Activated B cell treated with CpG ODN at 0.5 μM for 24 hours (primary cell): ENCODE data around the gene MAML2. TPM values are rescaled to one million over a fixed set of nuclear protein-coding genes. Genes with fewer than 3 reads are reported as not detected.
A peak's percentile ranks its signal among the peaks of the same experiment; 100 is the strongest.

Source experiments
- ATAC-seq: fragments of 200-7000 bp; cut with Tn5 transposase; one replicate; pipeline ENCODE4 v1.10.0; 2021; ENCODE audit warnings: low read depth, mild to moderate bottlenecking, moderate library complexity
- CTCF ChIA-PET: fragments of 350-600 bp; sonication (Branson Sonifier 250); formaldehyde crosslinking; loops from one replicate; lab custom pipeline; 2021; ENCODE audit warnings: antibody characterized with exemption; lab: Charles Lee
- POLR2A ChIA-PET: fragments of 350-600 bp; sonication (Branson Sonifier 250); formaldehyde crosslinking; loops from one replicate; lab custom pipeline; 2021; ENCODE audit warnings: antibody characterized with exemption; lab: Charles Lee
- DNase-seq: peaks from one replicate; pipeline ENCODE4 v3.0.0; 2022
- H3K27ac Mint-ChIP-seq: one replicate; pipeline ENCODE4 v1.8.0; 2020; ENCODE audit warnings: mixed read lengths
- H3K27me3 Mint-ChIP-seq: one replicate; pipeline ENCODE4 v1.8.0; 2021; ENCODE audit warnings: mixed read lengths
- H3K36me3 Mint-ChIP-seq: one replicate; pipeline ENCODE4 v1.8.0; 2021; ENCODE audit warnings: low read depth, mixed read lengths
- H3K4me1 Mint-ChIP-seq: one replicate; pipeline ENCODE4 v1.8.0; 2021; ENCODE audit warnings: mixed read lengths
- H3K4me3 Mint-ChIP-seq: one replicate; pipeline ENCODE4 v1.8.0; 2020; ENCODE audit warnings: mild to moderate bottlenecking, mixed read lengths
- H3K9me3 Mint-ChIP-seq: one replicate; pipeline ENCODE4 v1.8.0; 2020; ENCODE audit warnings: mixed read lengths
- intact Hi-C: fragments of 100-400 bp; cut with micrococcal nuclease; formaldehyde crosslinking; loops from one replicate; pipeline ENCODE4 v1.15.1; 2024
- total RNA-seq: library from RNA; stranded (reverse); gene quantifications from 2 replicates; pipeline ENCODE4 v1.2.3, GENCODE V29; 2022
- TF ChIP-seq, protein P1 (sequence below): fragments of 200-600 bp; IDR thresholded peaks from one replicate; pipeline ENCODE4 v1.8.0; 2022; ENCODE audit warnings: antibody characterized with exemption, mild to moderate bottlenecking

MAML2 gene
- total RNA-seq, 1 donor from 2014 or later, result 24.8 TPM

DNA sequence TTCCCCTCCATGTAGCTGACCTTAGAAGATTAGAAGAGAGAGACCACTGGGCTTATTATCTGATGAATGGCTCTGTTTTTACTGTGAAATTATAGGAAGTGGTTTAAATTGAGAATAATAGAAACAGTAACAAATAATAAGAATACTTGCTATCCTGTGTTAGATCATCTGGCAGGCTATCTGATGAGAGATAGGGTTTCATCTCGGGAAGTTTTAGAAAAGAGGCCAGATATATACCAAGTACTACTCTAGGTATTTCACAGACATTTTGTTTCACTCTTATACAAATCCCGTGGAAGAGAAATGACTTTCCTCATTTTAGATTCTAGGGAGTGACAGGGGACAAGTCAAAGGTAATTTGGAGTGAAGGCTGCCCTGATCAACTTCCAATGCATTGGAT, 198.4 kb downstream of the MAML2 start:
- TF ChIP-seq, protein P1, sequence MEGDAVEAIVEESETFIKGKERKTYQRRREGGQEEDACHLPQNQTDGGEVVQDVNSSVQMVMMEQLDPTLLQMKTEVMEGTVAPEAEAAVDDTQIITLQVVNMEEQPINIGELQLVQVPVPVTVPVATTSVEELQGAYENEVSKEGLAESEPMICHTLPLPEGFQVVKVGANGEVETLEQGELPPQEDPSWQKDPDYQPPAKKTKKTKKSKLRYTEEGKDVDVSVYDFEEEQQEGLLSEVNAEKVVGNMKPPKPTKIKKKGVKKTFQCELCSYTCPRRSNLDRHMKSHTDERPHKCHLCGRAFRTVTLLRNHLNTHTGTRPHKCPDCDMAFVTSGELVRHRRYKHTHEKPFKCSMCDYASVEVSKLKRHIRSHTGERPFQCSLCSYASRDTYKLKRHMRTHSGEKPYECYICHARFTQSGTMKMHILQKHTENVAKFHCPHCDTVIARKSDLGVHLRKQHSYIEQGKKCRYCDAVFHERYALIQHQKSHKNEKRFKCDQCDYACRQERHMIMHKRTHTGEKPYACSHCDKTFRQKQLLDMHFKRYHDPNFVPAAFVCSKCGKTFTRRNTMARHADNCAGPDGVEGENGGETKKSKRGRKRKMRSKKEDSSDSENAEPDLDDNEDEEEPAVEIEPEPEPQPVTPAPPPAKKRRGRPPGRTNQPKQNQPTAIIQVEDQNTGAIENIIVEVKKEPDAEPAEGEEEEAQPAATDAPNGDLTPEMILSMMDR, result no peak
- ATAC-seq, result no peak
- ChIA-PET CTCF (no interaction called here), POLR2A (no interaction called here)
- peaks cover 5% of the 10 kb centered on the region for H3K36me3 Mint-ChIP-seq
- peaks cover 8% of the 10 kb centered on the region for H3K4me1 Mint-ChIP-seq
- intact Hi-C loops, result loop anchor here (5.0 kb wide), 1 partner anchor 43 kb away; no protein-coding TSS in a partner anchor
- no peak overlapping the region for H3K4me3 Mint-ChIP-seq
- H3K9me3 Mint-ChIP-seq, result no peaks in the 10 kb centered on the region
- no peak overlapping the region for H3K27ac Mint-ChIP-seq
- no peaks in the 10 kb centered on the region for H3K27me3 Mint-ChIP-seq
- DNase-seq, result no peak

DNA sequence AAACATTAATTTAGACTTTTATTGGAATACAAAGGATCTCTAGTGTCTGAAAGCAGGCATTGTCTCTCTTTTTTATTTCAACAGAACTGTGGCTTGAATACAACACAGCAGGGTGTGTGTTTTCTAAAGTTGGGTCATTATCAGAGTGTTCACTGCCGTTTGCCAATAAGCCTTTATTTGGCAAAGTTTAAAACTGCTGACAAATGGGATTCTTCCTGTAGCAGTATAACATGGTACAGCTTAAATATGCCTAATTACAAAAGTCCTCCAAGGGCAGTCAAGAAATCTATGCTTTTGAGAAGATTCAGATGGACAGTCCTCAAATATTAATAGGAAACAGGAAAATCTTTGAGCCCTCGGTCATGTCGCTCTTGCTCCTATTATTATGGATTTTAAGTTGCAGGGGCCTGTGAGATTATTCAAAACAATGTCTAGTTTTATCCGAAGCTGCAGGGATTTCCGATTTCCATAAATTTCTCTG, 199.9 kb downstream of the MAML2 start:
- intact Hi-C loops, result loop anchor here (5.0 kb wide), 1 partner anchor 44 kb away; no protein-coding TSS in a partner anchor
- Mint-ChIP-seq H3K4me1 (peaks cover 12% of the 10 kb centered on the region), H3K27me3 (no peaks in the 10 kb centered on the region), H3K9me3 (no peaks in the 10 kb centered on the region), H3K27ac (no peak overlapping the region), H3K36me3 (peaks cover 5% of the 10 kb centered on the region), H3K4me3 (no peak overlapping the region)
- TF ChIP-seq, protein P1, result no peak
- ChIA-PET CTCF (interaction anchor here (0.6 kb wide), 1 partner anchor 320 kb away, joined by 3 read pairs; no protein-coding TSS in a partner anchor), POLR2A (no interaction called here)
- ATAC-seq (no peak), DNase-seq (no peak)

DNA sequence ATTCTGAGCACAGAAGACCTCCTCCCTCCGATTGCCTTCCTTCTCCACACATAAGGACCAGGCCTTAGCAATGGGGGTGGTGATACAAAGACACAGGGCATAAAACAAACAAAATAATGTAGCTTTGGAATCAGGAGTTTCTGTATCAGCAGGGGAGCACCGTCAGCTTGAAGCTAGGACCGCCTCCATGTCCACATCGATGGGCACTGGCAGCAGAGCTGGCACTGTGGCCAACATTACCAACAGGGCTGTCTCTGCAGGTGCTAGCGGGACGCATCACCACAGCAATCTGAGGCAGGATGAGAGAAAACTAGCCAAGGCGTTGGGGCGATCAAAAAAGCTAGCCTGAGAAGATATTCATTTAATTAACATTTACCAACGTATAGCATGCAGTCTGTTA, 201.4 kb downstream of the MAML2 start:
- DNase-seq (no peak), ATAC-seq (no peak)
- peaks cover 3% of the 10 kb centered on the region for H3K36me3 Mint-ChIP-seq
- H3K4me1 Mint-ChIP-seq, result peaks cover 24% of the 10 kb centered on the region
- no peak overlapping the region for H3K4me3 Mint-ChIP-seq
- POLR2A ChIA-PET, result no interaction called here
- H3K9me3 Mint-ChIP-seq, result no peaks in the 10 kb centered on the region
- no peak overlapping the region for H3K27ac Mint-ChIP-seq
- CTCF ChIA-PET, result no interaction called here
- no peaks in the 10 kb centered on the region for H3K27me3 Mint-ChIP-seq
- intact Hi-C loops, result loop anchor here (5.0 kb wide), 1 partner anchor 46 kb away; no protein-coding TSS in a partner anchor
- TF ChIP-seq, protein P1, result no peak

GRCh38 chr11:96139691-96140090, 203.3 kb downstream of the MAML2 start:
- ATAC-seq (no peak), DNase-seq (no peak)
- peaks cover 2% of the 10 kb centered on the region for H3K36me3 Mint-ChIP-seq
- TF ChIP-seq, protein P1, result no peak
- no peak overlapping the region for H3K27ac Mint-ChIP-seq
- ChIA-PET CTCF (interaction anchor here (1.0 kb wide), 1 partner anchor 10 kb away, joined by 3 read pairs; no protein-coding TSS in a partner anchor), POLR2A (no interaction called here)
- intact Hi-C loops, result loop anchor here (5.0 kb wide), 1 partner anchor 48 kb away; no protein-coding TSS in a partner anchor
- H3K4me1 Mint-ChIP-seq, result peaks cover 37% of the 10 kb centered on the region
- H3K4me3 Mint-ChIP-seq, result no peak overlapping the region
- no peaks in the 10 kb centered on the region for H3K9me3 Mint-ChIP-seq
- H3K27me3 Mint-ChIP-seq, result no peaks in the 10 kb centered on the region

DNA sequence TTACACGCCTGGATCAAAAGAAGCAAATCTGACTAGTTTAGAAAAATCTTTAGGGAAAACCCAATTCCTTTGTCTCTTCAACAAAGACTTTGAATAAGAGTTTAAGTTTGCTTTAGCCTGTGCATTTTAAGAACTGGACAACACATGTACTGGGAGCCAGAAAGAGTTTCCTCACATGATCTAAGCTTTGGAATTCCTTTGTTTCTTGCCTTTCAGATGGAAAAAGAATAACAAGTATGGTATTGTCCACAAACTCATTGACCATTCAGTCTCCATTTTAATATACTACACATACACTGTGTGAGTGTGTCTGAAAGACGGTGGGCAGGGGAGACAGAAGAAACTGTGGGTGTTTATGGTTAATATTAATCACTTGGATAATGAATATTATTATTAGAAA, 205.6 kb downstream of the MAML2 start:
- intact Hi-C loops, result no loop called here
- Mint-ChIP-seq H3K4me3 (no peak overlapping the region), H3K9me3 (no peaks in the 10 kb centered on the region), H3K27me3 (no peaks in the 10 kb centered on the region), H3K36me3 (no peaks in the 10 kb centered on the region), H3K4me1 (peaks cover 44% of the 10 kb centered on the region), H3K27ac (peak overlapping the region; percentile 15)
- ATAC-seq (no peak), DNase-seq (no peak)
- POLR2A ChIA-PET, result no interaction called here
- TF ChIP-seq, protein P1, result no peak
- CTCF ChIA-PET, result no interaction called here
